Measurements from ENCODE around the gene LARGE2. TPM values are rescaled to one million over a fixed set of nuclear protein-coding genes. Genes with fewer than 3 reads are reported as not detected.

The LARGE2 gene
- total and polyA plus RNA-seq, 2 experiments from 2014 or later: 89.8 to 107 TPM

- Histone ChIP-seq H3K27me3 (ENCODE audit: insufficient read depth) (no peaks in the 10 kb centered on the region), H3K4me3 (no peak overlapping the region), H3F3A (replicated peaks; ENCODE audit: low read depth) (0 out of 2 replicates have a peak, but pooled peaks cover 3% of the 10 kb centered on the region), H3K4me2 (no peak overlapping the region), H2AFZ (no peak overlapping the region), H4K20me1 (replicated peaks; ENCODE audit: insufficient read depth) (no peaks in the 10 kb centered on the region; the same call in 1 of the 2 replicates), H3K9me2 (ENCODE audit: insufficient read depth) (no peaks in the 10 kb centered on the region), H3K4me1 (ENCODE audit: insufficient read depth) (no peaks in the 10 kb centered on the region; the same call in 1 of the 2 replicates), H3K36me3 (ENCODE audit: insufficient read depth) (0 out of 2 replicates have a peak, but pooled peaks cover 9% of the 10 kb centered on the region), H3K79me2 (replicated peaks; ENCODE audit: insufficient read depth) (0 out of 2 replicates have a peak, but pooled peaks cover 2% of the 10 kb centered on the region), H3K27ac (ENCODE audit: low read depth) (no peak overlapping the region)
- Mint-ChIP-seq H3K36me3 (ENCODE audit: low read depth) (peaks cover 7% of the 10 kb centered on the region; the same call in 2 of the 3 replicates), H3K4me3 (no peak overlapping the region), H3K4me1 (peaks cover 9% of the 10 kb centered on the region; the same call in 2 of the 3 replicates), H3K9me3 (no peaks in the 10 kb centered on the region), H3K27me3 (ENCODE audit: insufficient read depth, low read depth, poor library complexity) (peaks cover 1% of the 10 kb centered on the region), H3K27ac (no peak overlapping the region)
- DNase-seq (ENCODE audit: low spot score): no peak
- ATAC-seq: no peak
- TF ChIP-seq, protein P1, sequence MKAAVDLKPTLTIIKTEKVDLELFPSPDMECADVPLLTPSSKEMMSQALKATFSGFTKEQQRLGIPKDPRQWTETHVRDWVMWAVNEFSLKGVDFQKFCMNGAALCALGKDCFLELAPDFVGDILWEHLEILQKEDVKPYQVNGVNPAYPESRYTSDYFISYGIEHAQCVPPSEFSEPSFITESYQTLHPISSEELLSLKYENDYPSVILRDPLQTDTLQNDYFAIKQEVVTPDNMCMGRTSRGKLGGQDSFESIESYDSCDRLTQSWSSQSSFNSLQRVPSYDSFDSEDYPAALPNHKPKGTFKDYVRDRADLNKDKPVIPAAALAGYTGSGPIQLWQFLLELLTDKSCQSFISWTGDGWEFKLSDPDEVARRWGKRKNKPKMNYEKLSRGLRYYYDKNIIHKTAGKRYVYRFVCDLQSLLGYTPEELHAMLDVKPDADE (IDR thresholded peaks at IDR 0.05): no peak
- TF ChIP-seq NANOG (IDR thresholded peaks at IDR 0.05; ENCODE audit: borderline replicate concordance) (no peak), ZNF114 (CRISPR knock-in tag; IDR thresholded peaks at IDR 0.05) (no peak), EZH2phosphoT487 (IDR thresholded peaks at IDR 0.05; ENCODE audit: unreplicated experiment) (no peak), POLR2AphosphoS5 (IDR thresholded peaks at IDR 0.05; ENCODE audit: low read depth) (no peak), STAT1 (IDR thresholded peaks at IDR 0.05; ENCODE audit: unreplicated experiment) (no peak), CREB1 (CRISPR knock-in tag; IDR thresholded peaks at IDR 0.05; ENCODE audit: low read depth) (no peak), JUNB (IDR thresholded peaks at IDR 0.05; ENCODE audit: unreplicated experiment) (no peak), EZH2 (IDR thresholded peaks at IDR 0.05; ENCODE audit: low read depth, unreplicated experiment) (no peak), ZNF331 (CRISPR knock-in tag; IDR thresholded peaks at IDR 0.05; ENCODE audit: low read depth) (no peak)
- TF ChIP-seq, protein P2, sequence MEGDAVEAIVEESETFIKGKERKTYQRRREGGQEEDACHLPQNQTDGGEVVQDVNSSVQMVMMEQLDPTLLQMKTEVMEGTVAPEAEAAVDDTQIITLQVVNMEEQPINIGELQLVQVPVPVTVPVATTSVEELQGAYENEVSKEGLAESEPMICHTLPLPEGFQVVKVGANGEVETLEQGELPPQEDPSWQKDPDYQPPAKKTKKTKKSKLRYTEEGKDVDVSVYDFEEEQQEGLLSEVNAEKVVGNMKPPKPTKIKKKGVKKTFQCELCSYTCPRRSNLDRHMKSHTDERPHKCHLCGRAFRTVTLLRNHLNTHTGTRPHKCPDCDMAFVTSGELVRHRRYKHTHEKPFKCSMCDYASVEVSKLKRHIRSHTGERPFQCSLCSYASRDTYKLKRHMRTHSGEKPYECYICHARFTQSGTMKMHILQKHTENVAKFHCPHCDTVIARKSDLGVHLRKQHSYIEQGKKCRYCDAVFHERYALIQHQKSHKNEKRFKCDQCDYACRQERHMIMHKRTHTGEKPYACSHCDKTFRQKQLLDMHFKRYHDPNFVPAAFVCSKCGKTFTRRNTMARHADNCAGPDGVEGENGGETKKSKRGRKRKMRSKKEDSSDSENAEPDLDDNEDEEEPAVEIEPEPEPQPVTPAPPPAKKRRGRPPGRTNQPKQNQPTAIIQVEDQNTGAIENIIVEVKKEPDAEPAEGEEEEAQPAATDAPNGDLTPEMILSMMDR (conservative IDR thresholded peaks at IDR 0.05; ENCODE audit: low read depth in 2 of 2): no peak
- TF ChIP-seq, protein P3, sequence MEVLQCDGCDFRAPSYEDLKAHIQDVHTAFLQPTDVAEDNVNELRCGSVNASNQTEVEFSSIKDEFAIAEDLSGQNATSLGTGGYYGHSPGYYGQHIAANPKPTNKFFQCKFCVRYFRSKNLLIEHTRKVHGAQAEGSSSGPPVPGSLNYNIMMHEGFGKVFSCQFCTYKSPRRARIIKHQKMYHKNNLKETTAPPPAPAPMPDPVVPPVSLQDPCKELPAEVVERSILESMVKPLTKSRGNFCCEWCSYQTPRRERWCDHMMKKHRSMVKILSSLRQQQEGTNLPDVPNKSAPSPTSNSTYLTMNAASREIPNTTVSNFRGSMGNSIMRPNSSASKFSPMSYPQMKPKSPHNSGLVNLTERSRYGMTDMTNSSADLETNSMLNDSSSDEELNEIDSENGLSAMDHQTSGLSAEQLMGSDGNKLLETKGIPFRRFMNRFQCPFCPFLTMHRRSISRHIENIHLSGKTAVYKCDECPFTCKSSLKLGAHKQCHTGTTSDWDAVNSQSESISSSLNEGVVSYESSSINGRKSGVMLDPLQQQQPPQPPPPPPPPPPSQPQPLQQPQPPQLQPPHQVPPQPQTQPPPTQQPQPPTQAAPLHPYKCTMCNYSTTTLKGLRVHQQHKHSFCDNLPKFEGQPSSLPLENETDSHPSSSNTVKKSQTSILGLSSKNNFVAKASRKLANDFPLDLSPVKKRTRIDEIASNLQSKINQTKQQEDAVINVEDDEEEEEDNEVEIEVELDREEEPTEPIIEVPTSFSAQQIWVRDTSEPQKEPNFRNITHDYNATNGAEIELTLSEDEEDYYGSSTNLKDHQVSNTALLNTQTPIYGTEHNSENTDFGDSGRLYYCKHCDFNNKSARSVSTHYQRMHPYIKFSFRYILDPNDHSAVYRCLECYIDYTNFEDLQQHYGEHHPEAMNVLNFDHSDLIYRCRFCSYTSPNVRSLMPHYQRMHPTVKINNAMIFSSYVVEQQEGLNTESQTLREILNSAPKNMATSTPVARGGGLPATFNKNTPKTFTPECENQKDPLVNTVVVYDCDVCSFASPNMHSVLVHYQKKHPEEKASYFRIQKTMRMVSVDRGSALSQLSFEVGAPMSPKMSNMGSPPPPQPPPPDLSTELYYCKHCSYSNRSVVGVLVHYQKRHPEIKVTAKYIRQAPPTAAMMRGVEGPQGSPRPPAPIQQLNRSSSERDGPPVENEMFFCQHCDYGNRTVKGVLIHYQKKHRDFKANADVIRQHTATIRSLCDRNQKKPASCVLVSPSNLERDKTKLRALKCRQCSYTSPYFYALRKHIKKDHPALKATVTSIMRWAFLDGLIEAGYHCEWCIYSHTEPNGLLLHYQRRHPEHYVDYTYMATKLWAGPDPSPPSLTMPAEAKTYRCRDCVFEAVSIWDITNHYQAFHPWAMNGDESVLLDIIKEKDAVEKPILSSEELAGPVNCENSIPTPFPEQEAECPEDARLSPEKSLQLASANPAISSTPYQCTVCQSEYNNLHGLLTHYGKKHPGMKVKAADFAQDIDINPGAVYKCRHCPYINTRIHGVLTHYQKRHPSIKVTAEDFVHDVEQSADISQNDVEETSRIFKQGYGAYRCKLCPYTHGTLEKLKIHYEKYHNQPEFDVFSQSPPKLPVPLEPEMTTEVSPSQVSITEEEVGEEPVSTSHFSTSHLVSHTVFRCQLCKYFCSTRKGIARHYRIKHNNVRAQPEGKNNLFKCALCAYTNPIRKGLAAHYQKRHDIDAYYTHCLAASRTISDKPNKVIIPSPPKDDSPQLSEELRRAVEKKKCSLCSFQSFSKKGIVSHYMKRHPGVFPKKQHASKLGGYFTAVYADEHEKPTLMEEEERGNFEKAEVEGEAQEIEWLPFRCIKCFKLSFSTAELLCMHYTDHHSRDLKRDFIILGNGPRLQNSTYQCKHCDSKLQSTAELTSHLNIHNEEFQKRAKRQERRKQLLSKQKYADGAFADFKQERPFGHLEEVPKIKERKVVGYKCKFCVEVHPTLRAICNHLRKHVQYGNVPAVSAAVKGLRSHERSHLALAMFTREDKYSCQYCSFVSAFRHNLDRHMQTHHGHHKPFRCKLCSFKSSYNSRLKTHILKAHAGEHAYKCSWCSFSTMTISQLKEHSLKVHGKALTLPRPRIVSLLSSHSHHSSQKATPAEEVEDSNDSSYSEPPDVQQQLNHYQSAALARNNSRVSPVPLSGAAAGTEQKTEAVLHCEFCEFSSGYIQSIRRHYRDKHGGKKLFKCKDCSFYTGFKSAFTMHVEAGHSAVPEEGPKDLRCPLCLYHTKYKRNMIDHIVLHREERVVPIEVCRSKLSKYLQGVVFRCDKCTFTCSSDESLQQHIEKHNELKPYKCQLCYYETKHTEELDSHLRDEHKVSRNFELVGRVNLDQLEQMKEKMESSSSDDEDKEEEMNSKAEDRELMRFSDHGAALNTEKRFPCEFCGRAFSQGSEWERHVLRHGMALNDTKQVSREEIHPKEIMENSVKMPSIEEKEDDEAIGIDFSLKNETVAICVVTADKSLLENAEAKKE (CRISPR knock-in tag; IDR thresholded peaks at IDR 0.05): no peak
- TF ChIP-seq, protein P4, sequence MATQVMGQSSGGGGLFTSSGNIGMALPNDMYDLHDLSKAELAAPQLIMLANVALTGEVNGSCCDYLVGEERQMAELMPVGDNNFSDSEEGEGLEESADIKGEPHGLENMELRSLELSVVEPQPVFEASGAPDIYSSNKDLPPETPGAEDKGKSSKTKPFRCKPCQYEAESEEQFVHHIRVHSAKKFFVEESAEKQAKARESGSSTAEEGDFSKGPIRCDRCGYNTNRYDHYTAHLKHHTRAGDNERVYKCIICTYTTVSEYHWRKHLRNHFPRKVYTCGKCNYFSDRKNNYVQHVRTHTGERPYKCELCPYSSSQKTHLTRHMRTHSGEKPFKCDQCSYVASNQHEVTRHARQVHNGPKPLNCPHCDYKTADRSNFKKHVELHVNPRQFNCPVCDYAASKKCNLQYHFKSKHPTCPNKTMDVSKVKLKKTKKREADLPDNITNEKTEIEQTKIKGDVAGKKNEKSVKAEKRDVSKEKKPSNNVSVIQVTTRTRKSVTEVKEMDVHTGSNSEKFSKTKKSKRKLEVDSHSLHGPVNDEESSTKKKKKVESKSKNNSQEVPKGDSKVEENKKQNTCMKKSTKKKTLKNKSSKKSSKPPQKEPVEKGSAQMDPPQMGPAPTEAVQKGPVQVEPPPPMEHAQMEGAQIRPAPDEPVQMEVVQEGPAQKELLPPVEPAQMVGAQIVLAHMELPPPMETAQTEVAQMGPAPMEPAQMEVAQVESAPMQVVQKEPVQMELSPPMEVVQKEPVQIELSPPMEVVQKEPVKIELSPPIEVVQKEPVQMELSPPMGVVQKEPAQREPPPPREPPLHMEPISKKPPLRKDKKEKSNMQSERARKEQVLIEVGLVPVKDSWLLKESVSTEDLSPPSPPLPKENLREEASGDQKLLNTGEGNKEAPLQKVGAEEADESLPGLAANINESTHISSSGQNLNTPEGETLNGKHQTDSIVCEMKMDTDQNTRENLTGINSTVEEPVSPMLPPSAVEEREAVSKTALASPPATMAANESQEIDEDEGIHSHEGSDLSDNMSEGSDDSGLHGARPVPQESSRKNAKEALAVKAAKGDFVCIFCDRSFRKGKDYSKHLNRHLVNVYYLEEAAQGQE (IDR thresholded peaks at IDR 0.05; ENCODE audit: unreplicated experiment): no peak
Observed at GRCh38 chr11:45941285-45941684, 18.8 kb downstream of the LARGE2 start.
